OCI-LY1 (cell line): ENCODE measurements around the gene TTC24.

Experiments
- H2AFZ ChIP-seq: fragments of 200-600 bp; sonication (generic), shearing (Covaris generic); 2 replicates; pipeline ENCODE4 v1.6.0; 2014; ENCODE audit warnings: antibody characterized with exemption, mild to moderate bottlenecking, low read length
- H3F3A ChIP-seq: fragments of 200-600 bp; sonication (generic), shearing (Covaris generic); 2 replicates; pipeline ENCODE4 v1.6.0; 2014; ENCODE audit warnings: mild to moderate bottlenecking, antibody characterized with exemption, low read length, moderate library complexity; ENCODE audit not compliant: insufficient read depth
- H3K27ac ChIP-seq: fragments of 200-600 bp; sonication (generic); 2 replicates; pipeline ENCODE4 v1.5.1; 2014; ENCODE audit warnings: low read length, mixed run types, mild to moderate bottlenecking, low read depth; ENCODE audit not compliant: poor library complexity, severe bottlenecking
- H3K27me3 ChIP-seq: fragments of 200-600 bp; sonication (generic); 2 replicates; pipeline ENCODE4 v1.6.0; 2014; ENCODE audit warnings: antibody characterized with exemption, mild to moderate bottlenecking, low read length, moderate library complexity; ENCODE audit not compliant: insufficient read depth
- H3K36me3 ChIP-seq: fragments of 200-600 bp; sonication (generic); 2 replicates; pipeline ENCODE4 v1.6.1; 2014; ENCODE audit warnings: mild to moderate bottlenecking, antibody characterized with exemption, low read length, moderate library complexity, mixed read lengths; ENCODE audit not compliant: insufficient read depth
- H3K4me1 ChIP-seq: fragments of 200-600 bp; sonication (generic); 2 replicates; pipeline ENCODE4 v1.5.1; 2014; ENCODE audit warnings: mild to moderate bottlenecking, low read length, moderate library complexity; ENCODE audit not compliant: insufficient read depth, severe bottlenecking
- H3K4me2 ChIP-seq: fragments of 200-600 bp; sonication (generic), shearing (Covaris generic); 2 replicates; pipeline ENCODE4 v1.6.1; 2014; ENCODE audit warnings: low read length
- H3K4me3 ChIP-seq: fragments of 200-600 bp; sonication (generic); 2 replicates; pipeline ENCODE4 v1.5.1; 2014; ENCODE audit warnings: low read length, low read depth, mild to moderate bottlenecking, mixed read lengths; ENCODE audit not compliant: poor library complexity, severe bottlenecking
- H3K79me2 ChIP-seq: fragments of 200-600 bp; shearing (Covaris generic); 2 replicates; pipeline ENCODE4 v1.6.1; 2016; ENCODE audit warnings: mixed run types, low read length, mixed read lengths; ENCODE audit not compliant: insufficient read depth
- H3K9ac ChIP-seq: fragments of 200-600 bp; sonication (generic), shearing (Covaris generic); 2 replicates; pipeline ENCODE4 v1.6.1; 2014; ENCODE audit warnings: mild to moderate bottlenecking, low read length, mixed read lengths
- H3K9me2 ChIP-seq: fragments of 200-600 bp; sonication (generic), shearing (Covaris generic); 2 replicates; pipeline ENCODE4 v1.6.1; 2014; ENCODE audit warnings: low read depth, mild to moderate bottlenecking, low read length, mixed read lengths
- H3K9me3 ChIP-seq: fragments of 200-600 bp; shearing (Covaris generic); 2 replicates; pipeline ENCODE4 v1.6.1; 2014; ENCODE audit warnings: low read length, mixed read lengths
- H4K20me1 ChIP-seq: fragments of 200-600 bp; sonication (generic), shearing (Covaris generic); 2 replicates; pipeline ENCODE4 v1.6.0; 2016; ENCODE audit warnings: mild to moderate bottlenecking, low read length; ENCODE audit not compliant: insufficient read depth
- EZH2 ChIP-seq: fragments of 200-600 bp; sonication (generic), shearing (Covaris generic); IDR thresholded peaks from 2 replicates; pipeline ENCODE4 v1.8.0; 2017; ENCODE audit warnings: borderline replicate concordance, mixed run types, mild to moderate bottlenecking, antibody characterized with exemption, low read length, moderate library complexity, mixed read lengths
- TF ChIP-seq, protein P1 (sequence below): fragments of 200-600 bp; sonication (generic), shearing (Covaris generic); IDR thresholded peaks from 2 replicates; pipeline ENCODE4 v1.5.1; 2017; ENCODE audit warnings: mild to moderate bottlenecking, antibody characterized with exemption, low read length, moderate library complexity, mixed read lengths

TTC24 gene

DNA sequence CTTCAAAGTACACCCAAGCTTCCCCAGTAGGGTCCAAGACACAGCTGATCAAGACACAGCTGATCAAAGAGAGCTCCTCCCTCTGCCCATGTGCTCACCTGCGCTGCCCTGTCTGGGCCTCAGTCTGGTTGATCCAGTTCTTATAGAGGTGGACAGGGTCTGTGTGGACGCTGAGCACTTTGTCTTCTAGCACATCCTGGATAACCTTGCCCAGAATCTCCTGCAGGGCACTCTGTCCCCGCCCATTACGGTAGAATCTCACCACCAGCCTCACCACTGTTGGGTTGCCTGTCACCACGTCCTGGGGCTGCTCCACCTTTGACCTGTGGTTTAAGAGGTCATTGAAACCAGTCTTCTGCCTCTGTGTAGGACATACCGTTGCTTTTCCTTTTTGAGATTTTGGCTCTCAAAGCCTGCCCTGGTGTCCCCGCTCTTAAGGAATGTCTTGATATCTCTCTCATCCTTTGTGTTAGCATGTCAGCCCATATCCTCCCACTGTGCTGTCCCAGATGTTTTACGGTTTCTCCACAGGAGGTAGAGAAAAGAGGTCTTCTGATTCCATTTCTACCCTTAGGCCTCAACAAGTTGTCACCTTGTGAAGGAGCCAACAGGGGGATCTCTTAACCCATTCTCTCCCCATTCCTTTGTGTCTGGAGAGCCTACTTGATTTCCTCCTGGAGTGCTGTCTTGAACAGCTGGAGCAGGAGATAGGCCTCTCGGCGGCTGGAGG is 40.6 kb upstream of the TTC24 start:
- Histone ChIP-seq H3K9me2 (no peaks in the 10 kb centered on the region), H3K27me3 (no peaks in the 10 kb centered on the region), H3K79me2 (no peaks in the 10 kb centered on the region), H2AFZ (no peak overlapping the region), H3K36me3 (no peaks in the 10 kb centered on the region), H4K20me1 (no peaks in the 10 kb centered on the region), H3K9ac (no peak overlapping the region), H3K4me1 (no peaks in the 10 kb centered on the region), H3K4me2 (no peak overlapping the region), H3K27ac (no peak overlapping the region), H3K4me3 (no peak overlapping the region), H3F3A (no peaks in the 10 kb centered on the region), H3K9me3 (no peaks in the 10 kb centered on the region)
- TF ChIP-seq, protein P1, sequence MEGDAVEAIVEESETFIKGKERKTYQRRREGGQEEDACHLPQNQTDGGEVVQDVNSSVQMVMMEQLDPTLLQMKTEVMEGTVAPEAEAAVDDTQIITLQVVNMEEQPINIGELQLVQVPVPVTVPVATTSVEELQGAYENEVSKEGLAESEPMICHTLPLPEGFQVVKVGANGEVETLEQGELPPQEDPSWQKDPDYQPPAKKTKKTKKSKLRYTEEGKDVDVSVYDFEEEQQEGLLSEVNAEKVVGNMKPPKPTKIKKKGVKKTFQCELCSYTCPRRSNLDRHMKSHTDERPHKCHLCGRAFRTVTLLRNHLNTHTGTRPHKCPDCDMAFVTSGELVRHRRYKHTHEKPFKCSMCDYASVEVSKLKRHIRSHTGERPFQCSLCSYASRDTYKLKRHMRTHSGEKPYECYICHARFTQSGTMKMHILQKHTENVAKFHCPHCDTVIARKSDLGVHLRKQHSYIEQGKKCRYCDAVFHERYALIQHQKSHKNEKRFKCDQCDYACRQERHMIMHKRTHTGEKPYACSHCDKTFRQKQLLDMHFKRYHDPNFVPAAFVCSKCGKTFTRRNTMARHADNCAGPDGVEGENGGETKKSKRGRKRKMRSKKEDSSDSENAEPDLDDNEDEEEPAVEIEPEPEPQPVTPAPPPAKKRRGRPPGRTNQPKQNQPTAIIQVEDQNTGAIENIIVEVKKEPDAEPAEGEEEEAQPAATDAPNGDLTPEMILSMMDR, result no peak
- TF ChIP-seq EZH2, result no peak

DNA sequence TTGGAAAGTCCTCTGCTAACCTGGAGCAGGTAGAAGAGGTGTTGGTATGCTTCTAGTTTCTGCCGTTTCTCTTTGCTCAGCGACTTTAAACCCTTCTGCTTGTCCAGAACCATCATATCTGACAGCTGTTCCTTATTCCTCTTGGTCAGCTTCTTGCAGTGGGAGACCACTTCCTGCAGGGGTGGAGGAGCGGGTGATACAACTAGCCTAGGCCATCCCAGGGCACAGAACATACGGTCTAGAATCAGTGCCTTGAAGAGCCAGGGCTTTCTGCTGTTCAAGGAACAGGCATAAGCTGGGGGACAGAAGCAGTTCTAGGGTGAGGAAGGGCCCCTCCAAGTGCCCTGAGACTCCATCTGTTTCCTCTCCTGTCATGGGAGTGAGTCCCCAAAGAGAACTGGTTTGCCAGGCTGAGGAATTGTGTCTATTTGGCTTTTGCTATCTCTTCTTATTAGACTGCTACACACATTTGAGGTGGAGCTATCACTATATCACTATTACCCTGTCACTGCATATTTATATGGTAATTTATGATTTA is 39.6 kb upstream of the TTC24 start:
- Histone ChIP-seq H3K9ac (no peak overlapping the region), H3K9me3 (no peaks in the 10 kb centered on the region), H3K4me1 (no peaks in the 10 kb centered on the region), H3K27me3 (no peaks in the 10 kb centered on the region), H3K79me2 (no peaks in the 10 kb centered on the region), H3K4me3 (no peak overlapping the region), H3K36me3 (no peaks in the 10 kb centered on the region), H4K20me1 (no peaks in the 10 kb centered on the region), H3K4me2 (no peak overlapping the region), H3F3A (no peaks in the 10 kb centered on the region), H3K27ac (no peak overlapping the region), H3K9me2 (no peaks in the 10 kb centered on the region), H2AFZ (no peak overlapping the region)
- no peak for TF ChIP-seq EZH2
- TF ChIP-seq, protein P1, result no peak

DNA sequence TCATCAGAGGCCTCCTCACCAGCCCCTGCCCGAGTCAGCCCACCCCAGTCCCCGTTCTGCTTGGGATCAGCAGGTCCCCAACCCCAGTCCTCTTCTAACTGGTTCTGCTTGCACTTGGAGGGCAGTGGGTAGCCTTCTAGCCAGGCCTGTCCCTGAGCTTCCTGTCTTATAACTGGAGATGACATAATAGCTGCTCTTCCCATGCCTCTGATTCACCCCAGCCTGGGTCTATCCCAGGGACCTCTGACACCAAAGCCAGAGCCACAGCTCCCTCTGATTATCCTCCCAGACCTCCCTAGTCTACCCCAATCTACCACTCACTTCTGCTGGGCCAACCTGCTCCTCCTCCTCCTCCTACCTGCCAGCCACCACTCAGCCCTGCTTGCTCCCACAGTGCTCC is 38.6 kb upstream of the TTC24 start:
- Histone ChIP-seq H3K36me3 (no peaks in the 10 kb centered on the region), H3F3A (no peaks in the 10 kb centered on the region), H3K27me3 (no peaks in the 10 kb centered on the region), H3K4me1 (no peaks in the 10 kb centered on the region), H4K20me1 (no peaks in the 10 kb centered on the region), H3K9me2 (no peaks in the 10 kb centered on the region), H3K9me3 (no peaks in the 10 kb centered on the region), H3K9ac (no peak overlapping the region), H3K4me2 (no peak overlapping the region), H3K27ac (no peak overlapping the region), H3K4me3 (no peak overlapping the region), H2AFZ (no peak overlapping the region), H3K79me2 (no peaks in the 10 kb centered on the region)
- no peak for TF ChIP-seq EZH2
- TF ChIP-seq, protein P1, result no peak
